SK-N-SH treated with all-trans-retinoic acid at 6 μM for 48 hours (cell line): ENCODE measurements around the gene TIMP2.
"Not testable (repeated sequence)": the region's sequence is repeated elsewhere in the genome, so short reads cannot be mapped to it uniquely, and the experiment has no call there.

Experiments
- ATAC-seq: fragments of 200-7000 bp; cut with Tn5 transposase; 3 replicates; pipeline ENCODE4 v1.9.1; 2020; ENCODE audit warnings: mild to moderate bottlenecking, moderate library complexity
- ARNTL ChIP-seq: fragments of 450-650 bp; formaldehyde crosslinking; IDR thresholded peaks from 2 replicates; pipeline ENCODE4 v1.5.0; 2020; ENCODE audit warnings: low read depth, mild to moderate bottlenecking, moderate library complexity, borderline replicate concordance
- BACH2 ChIP-seq: fragments of 250-450 bp; sonication (Bioruptor Pico); IDR thresholded peaks from 2 replicates; pipeline ENCODE4 v1.9.0; 2021; ENCODE audit warnings: mild to moderate bottlenecking, borderline replicate concordance
- CSDC2 ChIP-seq: fragments of 250-450 bp; sonication (Bioruptor Pico); IDR thresholded peaks from 2 replicates; pipeline ENCODE4 v1.5.0; 2020; ENCODE audit warnings: mild to moderate bottlenecking, moderate library complexity
- GLIS3 ChIP-seq: fragments of 250-450 bp; sonication (Bioruptor Pico); IDR thresholded peaks from 2 replicates; pipeline ENCODE4 v1.5.0; 2020; ENCODE audit warnings: mild to moderate bottlenecking, moderate library complexity
- ISL1 ChIP-seq: fragments of 250-450 bp; sonication (Bioruptor Pico); IDR thresholded peaks from 2 replicates; pipeline ENCODE4 v2.1.2; 2022; ENCODE audit warnings: mild to moderate bottlenecking, moderate library complexity
- OSR1 ChIP-seq: fragments of 250-450 bp; sonication (Bioruptor Pico); IDR thresholded peaks from 2 replicates; pipeline ENCODE4 v1.8.0; 2022; ENCODE audit warnings: moderate library complexity, mild to moderate bottlenecking, inconsistent platforms
- PPARA ChIP-seq: fragments of 250-450 bp; sonication (Bioruptor Pico); IDR thresholded peaks from 2 replicates; pipeline ENCODE4 v1.5.0; 2020; ENCODE audit warnings: mild to moderate bottlenecking, borderline replicate concordance
- RARB ChIP-seq: fragments of 250-450 bp; sonication (Bioruptor Pico); IDR thresholded peaks from 2 replicates; pipeline ENCODE4 v1.8.0; 2021; ENCODE audit warnings: mild to moderate bottlenecking, moderate library complexity
- SNAI2 ChIP-seq: fragments of 250-450 bp; sonication (Bioruptor Pico); IDR thresholded peaks from 2 replicates; pipeline ENCODE4 v1.5.0; 2020; ENCODE audit warnings: mild to moderate bottlenecking, moderate library complexity
- TCF4 ChIP-seq: fragments of 250-450 bp; sonication (Bioruptor Pico); IDR thresholded peaks from 2 replicates; pipeline ENCODE4 v1.8.0; 2021; ENCODE audit warnings: mild to moderate bottlenecking, moderate library complexity, borderline replicate concordance
- TOX ChIP-seq: fragments of 250-450 bp; sonication (Bioruptor Pico); IDR thresholded peaks from 2 replicates; pipeline ENCODE4 v1.8.0; 2021; ENCODE audit warnings: mild to moderate bottlenecking, moderate library complexity, borderline replicate concordance
- ZC3H10 ChIP-seq: fragments of 250-450 bp; sonication (Bioruptor Pico); IDR thresholded peaks from 2 replicates; pipeline ENCODE4 v1.5.1; 2021; ENCODE audit warnings: mild to moderate bottlenecking, moderate library complexity
- ZFP3 ChIP-seq: fragments of 250-450 bp; sonication (Bioruptor Pico); IDR thresholded peaks from 2 replicates; pipeline ENCODE4 v1.5.0; 2020; ENCODE audit warnings: mild to moderate bottlenecking, moderate library complexity
- ZFP30 ChIP-seq: fragments of 450-650 bp; formaldehyde crosslinking; IDR thresholded peaks from 2 replicates; pipeline ENCODE4 v1.5.0; 2022; ENCODE audit warnings: mild to moderate bottlenecking, moderate library complexity
- ZNF565 ChIP-seq: fragments of 450-650 bp; formaldehyde crosslinking; conservative IDR thresholded peaks from 2 replicates; pipeline ENCODE4 v1.5.0; 2020; ENCODE audit warnings: low read depth, mild to moderate bottlenecking, moderate library complexity
- ZNF70 ChIP-seq: fragments of 450-650 bp; formaldehyde crosslinking; IDR thresholded peaks from 2 replicates; pipeline ENCODE4 v1.5.0; 2020; ENCODE audit warnings: mild to moderate bottlenecking, moderate library complexity
- TF ChIP-seq, protein P1 (sequence below): fragments of 250-450 bp; sonication (Bioruptor Pico); IDR thresholded peaks from 2 replicates; pipeline ENCODE4 v1.5.0; 2020; ENCODE audit warnings: mild to moderate bottlenecking, moderate library complexity
- TF ChIP-seq, protein P2 (sequence below): fragments of 250-450 bp; sonication (Bioruptor Pico); IDR thresholded peaks from 2 replicates; pipeline ENCODE4 v1.5.1; 2020; ENCODE audit warnings: low read depth, mild to moderate bottlenecking, moderate library complexity
- TF ChIP-seq, protein P3 (sequence below): fragments of 250-450 bp; sonication (Bioruptor Pico); IDR thresholded peaks from 2 replicates; pipeline ENCODE4 v1.8.0; 2021; ENCODE audit warnings: low read depth, mild to moderate bottlenecking, moderate library complexity, borderline replicate concordance
- TF ChIP-seq, protein P4 (sequence below): fragments of 250-450 bp; sonication (Bioruptor Pico); IDR thresholded peaks from 2 replicates; pipeline ENCODE4 v1.5.1; 2021; ENCODE audit warnings: mild to moderate bottlenecking, moderate library complexity

TIMP2 gene

DNA sequence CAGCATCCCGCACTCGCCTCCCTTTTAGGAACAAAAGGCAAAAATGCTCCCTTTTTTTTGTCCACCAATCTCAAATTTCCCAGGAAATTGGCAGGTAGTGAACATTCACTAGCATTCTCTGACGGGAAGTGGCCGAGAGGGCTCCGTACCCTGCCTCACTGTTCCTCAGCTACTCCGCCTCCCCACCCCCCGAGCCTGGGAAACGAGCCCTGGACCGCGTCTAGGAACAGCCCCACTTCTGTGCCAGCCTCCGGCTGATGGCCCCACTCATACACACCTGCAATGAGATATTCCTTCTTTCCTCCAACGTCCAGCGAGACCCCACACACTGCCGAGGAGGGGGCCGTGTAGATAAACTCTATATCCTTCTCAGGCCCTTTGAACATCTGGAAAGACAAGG is 54.6 kb downstream of the TIMP2 start:
- no peak for TF ChIP-seq SNAI2 (CRISPR knock-in tag)
- no peak for TF ChIP-seq ZNF565
- TF ChIP-seq ZFP30: no peak
- TF ChIP-seq, protein P1, sequence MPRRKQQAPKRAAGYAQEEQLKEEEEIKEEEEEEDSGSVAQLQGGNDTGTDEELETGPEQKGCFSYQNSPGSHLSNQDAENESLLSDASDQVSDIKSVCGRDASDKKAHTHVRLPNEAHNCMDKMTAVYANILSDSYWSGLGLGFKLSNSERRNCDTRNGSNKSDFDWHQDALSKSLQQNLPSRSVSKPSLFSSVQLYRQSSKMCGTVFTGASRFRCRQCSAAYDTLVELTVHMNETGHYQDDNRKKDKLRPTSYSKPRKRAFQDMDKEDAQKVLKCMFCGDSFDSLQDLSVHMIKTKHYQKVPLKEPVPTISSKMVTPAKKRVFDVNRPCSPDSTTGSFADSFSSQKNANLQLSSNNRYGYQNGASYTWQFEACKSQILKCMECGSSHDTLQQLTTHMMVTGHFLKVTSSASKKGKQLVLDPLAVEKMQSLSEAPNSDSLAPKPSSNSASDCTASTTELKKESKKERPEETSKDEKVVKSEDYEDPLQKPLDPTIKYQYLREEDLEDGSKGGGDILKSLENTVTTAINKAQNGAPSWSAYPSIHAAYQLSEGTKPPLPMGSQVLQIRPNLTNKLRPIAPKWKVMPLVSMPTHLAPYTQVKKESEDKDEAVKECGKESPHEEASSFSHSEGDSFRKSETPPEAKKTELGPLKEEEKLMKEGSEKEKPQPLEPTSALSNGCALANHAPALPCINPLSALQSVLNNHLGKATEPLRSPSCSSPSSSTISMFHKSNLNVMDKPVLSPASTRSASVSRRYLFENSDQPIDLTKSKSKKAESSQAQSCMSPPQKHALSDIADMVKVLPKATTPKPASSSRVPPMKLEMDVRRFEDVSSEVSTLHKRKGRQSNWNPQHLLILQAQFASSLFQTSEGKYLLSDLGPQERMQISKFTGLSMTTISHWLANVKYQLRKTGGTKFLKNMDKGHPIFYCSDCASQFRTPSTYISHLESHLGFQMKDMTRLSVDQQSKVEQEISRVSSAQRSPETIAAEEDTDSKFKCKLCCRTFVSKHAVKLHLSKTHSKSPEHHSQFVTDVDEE (CRISPR knock-in tag): no peak
- no peak for TF ChIP-seq ZFP3 (CRISPR knock-in tag)
- no peak for ATAC-seq

DNA sequence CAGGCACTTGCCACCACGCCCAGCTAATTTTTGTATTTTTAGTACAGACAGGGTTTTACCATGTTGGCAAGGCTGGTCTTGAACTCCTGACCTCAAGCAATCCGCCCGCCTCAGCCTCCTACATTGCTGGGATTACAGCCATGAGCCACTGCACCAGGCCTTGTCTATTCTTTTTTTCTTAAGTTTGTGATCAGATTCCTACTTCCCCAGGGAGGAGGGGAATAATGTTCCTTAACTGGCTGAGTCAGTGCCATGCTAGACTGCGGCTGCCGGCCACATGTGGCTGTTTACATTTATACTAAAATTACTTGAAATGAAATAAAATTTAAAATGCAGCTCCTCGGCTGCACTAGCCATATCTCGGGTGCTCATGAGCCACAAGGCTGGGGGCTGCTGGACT is 56.8 kb downstream of the TIMP2 start:
- TF ChIP-seq ZFP30: no peak
- 0 out of 2 replicates have a peak, but pooled peaks have one; percentile 40 for TF ChIP-seq ZFP3 (CRISPR knock-in tag)
- TF ChIP-seq ARNTL (CRISPR knock-in tag): no peak
- TF ChIP-seq RARB (CRISPR knock-in tag): no peak
- no peak for TF ChIP-seq OSR1 (CRISPR knock-in tag)
- TF ChIP-seq, protein P2, sequence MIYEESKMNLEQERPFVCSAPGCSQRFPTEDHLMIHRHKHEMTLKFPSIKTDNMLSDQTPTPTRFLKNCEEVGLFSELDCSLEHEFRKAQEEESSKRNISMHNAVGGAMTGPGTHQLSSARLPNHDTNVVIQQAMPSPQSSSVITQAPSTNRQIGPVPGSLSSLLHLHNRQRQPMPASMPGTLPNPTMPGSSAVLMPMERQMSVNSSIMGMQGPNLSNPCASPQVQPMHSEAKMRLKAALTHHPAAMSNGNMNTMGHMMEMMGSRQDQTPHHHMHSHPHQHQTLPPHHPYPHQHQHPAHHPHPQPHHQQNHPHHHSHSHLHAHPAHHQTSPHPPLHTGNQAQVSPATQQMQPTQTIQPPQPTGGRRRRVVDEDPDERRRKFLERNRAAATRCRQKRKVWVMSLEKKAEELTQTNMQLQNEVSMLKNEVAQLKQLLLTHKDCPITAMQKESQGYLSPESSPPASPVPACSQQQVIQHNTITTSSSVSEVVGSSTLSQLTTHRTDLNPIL: no peak
- TF ChIP-seq PPARA (CRISPR knock-in tag): no peak

DNA sequence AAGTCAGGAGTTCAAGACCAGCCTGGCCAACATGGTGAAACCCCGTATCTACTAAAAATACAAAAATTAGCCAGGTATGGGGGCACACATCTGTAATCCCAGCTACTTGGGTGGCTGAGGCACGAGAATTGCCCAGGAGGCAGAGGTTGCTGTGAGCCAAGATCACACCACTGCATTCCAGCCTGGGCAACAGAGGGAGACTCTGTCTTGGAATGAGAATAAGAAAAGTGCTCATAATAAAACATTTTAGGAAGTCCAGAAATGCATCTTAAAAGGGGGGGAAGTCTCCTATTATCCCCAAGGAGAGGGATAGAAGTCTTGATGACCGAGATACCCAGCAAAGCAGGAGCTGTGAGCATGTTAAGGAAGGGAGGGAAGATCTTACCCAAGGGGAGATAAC is 58.1 kb downstream of the TIMP2 start:
- not testable (repeated sequence) for ATAC-seq

More for the DNA sequence above, 56.8 kb downstream of the TIMP2 start:
- peak; percentile 74 for ATAC-seq

DNA sequence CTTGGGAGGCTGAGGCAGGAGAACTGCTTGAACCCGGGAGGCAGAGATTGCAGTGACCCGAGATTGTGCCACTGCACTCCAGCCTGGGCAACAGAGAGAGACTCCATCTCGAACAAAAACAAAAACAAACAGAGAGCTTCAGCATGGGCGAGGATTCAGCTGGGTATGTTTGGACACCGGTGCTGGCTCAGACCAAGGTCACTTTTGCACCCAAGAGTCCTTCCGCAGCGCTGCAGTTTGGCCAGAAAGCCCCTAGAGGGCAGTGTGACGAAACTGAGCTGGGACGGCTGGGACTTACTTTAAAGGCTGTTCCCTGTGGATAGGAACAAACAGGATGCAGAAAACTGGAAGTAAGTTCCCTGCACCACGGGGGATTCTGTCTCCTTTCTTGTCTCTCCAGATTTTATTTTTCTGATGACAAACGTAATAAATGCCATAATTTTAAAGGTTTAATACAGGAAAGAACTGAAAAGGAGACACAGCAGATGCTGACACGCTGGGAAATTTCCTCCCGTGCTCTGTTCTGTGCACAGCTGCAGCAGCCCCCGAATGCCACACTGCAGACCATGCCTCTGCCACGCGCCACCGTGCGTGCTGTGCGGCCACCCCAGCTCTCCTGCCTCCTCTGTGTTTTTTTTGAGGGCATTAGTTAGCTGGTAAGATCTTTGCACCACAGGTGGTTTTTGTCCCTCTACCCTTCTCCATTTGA is 59.4 kb downstream of the TIMP2 start:
- ATAC-seq: peak; percentile 68
- no peak for TF ChIP-seq BACH2 (CRISPR knock-in tag)
- TF ChIP-seq, protein P1 (CRISPR knock-in tag): no peak
- TF ChIP-seq ZFP3 (CRISPR knock-in tag): no peak
- no peak for TF ChIP-seq CSDC2 (CRISPR knock-in tag)
- TF ChIP-seq, protein P3, sequence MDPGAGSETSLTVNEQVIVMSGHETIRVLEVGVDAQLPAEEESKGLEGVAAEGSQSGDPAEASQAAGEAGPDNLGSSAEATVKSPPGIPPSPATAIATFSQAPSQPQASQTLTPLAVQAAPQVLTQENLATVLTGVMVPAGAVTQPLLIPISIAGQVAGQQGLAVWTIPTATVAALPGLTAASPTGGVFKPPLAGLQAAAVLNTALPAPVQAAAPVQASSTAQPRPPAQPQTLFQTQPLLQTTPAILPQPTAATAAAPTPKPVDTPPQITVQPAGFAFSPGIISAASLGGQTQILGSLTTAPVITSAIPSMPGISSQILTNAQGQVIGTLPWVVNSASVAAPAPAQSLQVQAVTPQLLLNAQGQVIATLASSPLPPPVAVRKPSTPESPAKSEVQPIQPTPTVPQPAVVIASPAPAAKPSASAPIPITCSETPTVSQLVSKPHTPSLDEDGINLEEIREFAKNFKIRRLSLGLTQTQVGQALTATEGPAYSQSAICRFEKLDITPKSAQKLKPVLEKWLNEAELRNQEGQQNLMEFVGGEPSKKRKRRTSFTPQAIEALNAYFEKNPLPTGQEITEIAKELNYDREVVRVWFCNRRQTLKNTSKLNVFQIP (CRISPR knock-in tag): no peak
- TF ChIP-seq OSR1 (CRISPR knock-in tag): no peak
- TF ChIP-seq, protein P4, sequence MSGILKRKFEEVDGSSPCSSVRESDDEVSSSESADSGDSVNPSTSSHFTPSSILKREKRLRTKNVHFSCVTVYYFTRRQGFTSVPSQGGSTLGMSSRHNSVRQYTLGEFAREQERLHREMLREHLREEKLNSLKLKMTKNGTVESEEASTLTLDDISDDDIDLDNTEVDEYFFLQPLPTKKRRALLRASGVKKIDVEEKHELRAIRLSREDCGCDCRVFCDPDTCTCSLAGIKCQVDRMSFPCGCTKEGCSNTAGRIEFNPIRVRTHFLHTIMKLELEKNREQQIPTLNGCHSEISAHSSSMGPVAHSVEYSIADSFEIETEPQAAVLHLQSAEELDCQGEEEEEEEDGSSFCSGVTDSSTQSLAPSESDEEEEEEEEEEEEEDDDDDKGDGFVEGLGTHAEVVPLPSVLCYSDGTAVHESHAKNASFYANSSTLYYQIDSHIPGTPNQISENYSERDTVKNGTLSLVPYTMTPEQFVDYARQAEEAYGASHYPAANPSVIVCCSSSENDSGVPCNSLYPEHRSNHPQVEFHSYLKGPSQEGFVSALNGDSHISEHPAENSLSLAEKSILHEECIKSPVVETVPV (CRISPR knock-in tag): no peak
- TF ChIP-seq ISL1: no peak
- TF ChIP-seq, all 23 proteins: peak for 0

DNA sequence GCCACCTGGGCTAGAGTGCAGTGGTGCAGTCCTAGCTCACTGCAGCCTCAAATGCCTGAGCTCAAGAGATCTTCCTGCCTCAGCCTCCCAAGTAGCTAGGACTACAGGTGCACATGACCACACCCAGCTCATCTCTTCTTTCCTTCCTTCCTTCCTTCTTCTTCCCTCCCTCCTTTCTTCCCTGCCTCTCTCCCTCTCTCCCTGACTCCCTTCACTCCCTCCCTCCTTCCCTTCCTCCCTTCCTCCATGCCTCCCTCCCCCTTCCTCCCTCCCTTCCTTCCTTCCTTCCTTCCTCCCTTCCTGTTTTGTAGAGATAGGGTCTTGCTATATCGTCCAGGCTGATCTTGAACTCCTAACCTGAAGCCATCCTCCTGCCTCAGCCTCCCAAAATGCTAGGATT is 61.1 kb downstream of the TIMP2 start:
- no peak for ATAC-seq
- TF ChIP-seq, protein P3 (CRISPR knock-in tag): no peak
- TF ChIP-seq ZFP3 (CRISPR knock-in tag): no peak
- TF ChIP-seq ZC3H10 (CRISPR knock-in tag): no peak
- no peak for TF ChIP-seq ZNF565
- no peak for TF ChIP-seq ZNF70 (CRISPR knock-in tag)
- no peak for TF ChIP-seq GLIS3
- no peak for TF ChIP-seq TOX (CRISPR knock-in tag)
- TF ChIP-seq ARNTL (CRISPR knock-in tag): no peak
- TF ChIP-seq, protein P4 (CRISPR knock-in tag): no peak
- no peak for TF ChIP-seq TCF4
- no peak for TF ChIP-seq CSDC2 (CRISPR knock-in tag)
- no peak for TF ChIP-seq PPARA (CRISPR knock-in tag)
- no peak for TF ChIP-seq OSR1 (CRISPR knock-in tag)
